Measurements from ENCODE around the gene PDE8A. TPM values are rescaled to one million over a fixed set of nuclear protein-coding genes. Genes with fewer than 3 reads are reported as not detected.

Gene PDE8A
- total and polyA plus RNA-seq, 2 experiments from 2014 or later, result 5.6 to 7.5 TPM

- no peak overlapping the region for H3K4me2 ChIP-seq
- H3K4me1 Mint-ChIP-seq, result peaks cover 13% of the 10 kb centered on the region
- 0 out of 2 replicates have a peak, but pooled peaks cover 10% of the 10 kb centered on the region for H3K4me1 ChIP-seq (ENCODE audit: insufficient read depth)
- no peaks in the 10 kb centered on the region for H3K27me3 ChIP-seq (ENCODE audit: insufficient read depth)
- DNase-seq (ENCODE audit: low spot score), result no peak
- H3K4me3 Mint-ChIP-seq, result no peak overlapping the region
- no peak overlapping the region for H3K27ac Mint-ChIP-seq
- no peaks in the 10 kb centered on the region for H3K36me3 Mint-ChIP-seq (ENCODE audit: low read depth)
- no peaks in the 10 kb centered on the region for H4K20me1 ChIP-seq (replicated peaks; ENCODE audit: insufficient read depth)
- ATAC-seq, result no peak
- no peak overlapping the region for H3K4me3 ChIP-seq
- H3K9me2 ChIP-seq (ENCODE audit: insufficient read depth), result no peaks in the 10 kb centered on the region
- peaks cover 2% of the 10 kb centered on the region for H3K27me3 Mint-ChIP-seq (ENCODE audit: insufficient read depth, low read depth, poor library complexity)
- H3K36me3 ChIP-seq (ENCODE audit: insufficient read depth), result no peaks in the 10 kb centered on the region
- TF ChIP-seq EZH2phosphoT487 (IDR thresholded peaks at IDR 0.05; ENCODE audit: unreplicated experiment) (no peak), ZNF114 (CRISPR knock-in tag; IDR thresholded peaks at IDR 0.05) (no peak), ZNF331 (CRISPR knock-in tag; IDR thresholded peaks at IDR 0.05; ENCODE audit: low read depth) (no peak), STAT1 (IDR thresholded peaks at IDR 0.05; ENCODE audit: unreplicated experiment) (no peak), CREB1 (CRISPR knock-in tag; IDR thresholded peaks at IDR 0.05; ENCODE audit: low read depth) (no peak), POLR2AphosphoS5 (IDR thresholded peaks at IDR 0.05; ENCODE audit: low read depth) (no peak), EZH2 (IDR thresholded peaks at IDR 0.05; ENCODE audit: low read depth, unreplicated experiment) (no peak), JUNB (IDR thresholded peaks at IDR 0.05; ENCODE audit: unreplicated experiment) (no peak)
- TF ChIP-seq, protein P1, sequence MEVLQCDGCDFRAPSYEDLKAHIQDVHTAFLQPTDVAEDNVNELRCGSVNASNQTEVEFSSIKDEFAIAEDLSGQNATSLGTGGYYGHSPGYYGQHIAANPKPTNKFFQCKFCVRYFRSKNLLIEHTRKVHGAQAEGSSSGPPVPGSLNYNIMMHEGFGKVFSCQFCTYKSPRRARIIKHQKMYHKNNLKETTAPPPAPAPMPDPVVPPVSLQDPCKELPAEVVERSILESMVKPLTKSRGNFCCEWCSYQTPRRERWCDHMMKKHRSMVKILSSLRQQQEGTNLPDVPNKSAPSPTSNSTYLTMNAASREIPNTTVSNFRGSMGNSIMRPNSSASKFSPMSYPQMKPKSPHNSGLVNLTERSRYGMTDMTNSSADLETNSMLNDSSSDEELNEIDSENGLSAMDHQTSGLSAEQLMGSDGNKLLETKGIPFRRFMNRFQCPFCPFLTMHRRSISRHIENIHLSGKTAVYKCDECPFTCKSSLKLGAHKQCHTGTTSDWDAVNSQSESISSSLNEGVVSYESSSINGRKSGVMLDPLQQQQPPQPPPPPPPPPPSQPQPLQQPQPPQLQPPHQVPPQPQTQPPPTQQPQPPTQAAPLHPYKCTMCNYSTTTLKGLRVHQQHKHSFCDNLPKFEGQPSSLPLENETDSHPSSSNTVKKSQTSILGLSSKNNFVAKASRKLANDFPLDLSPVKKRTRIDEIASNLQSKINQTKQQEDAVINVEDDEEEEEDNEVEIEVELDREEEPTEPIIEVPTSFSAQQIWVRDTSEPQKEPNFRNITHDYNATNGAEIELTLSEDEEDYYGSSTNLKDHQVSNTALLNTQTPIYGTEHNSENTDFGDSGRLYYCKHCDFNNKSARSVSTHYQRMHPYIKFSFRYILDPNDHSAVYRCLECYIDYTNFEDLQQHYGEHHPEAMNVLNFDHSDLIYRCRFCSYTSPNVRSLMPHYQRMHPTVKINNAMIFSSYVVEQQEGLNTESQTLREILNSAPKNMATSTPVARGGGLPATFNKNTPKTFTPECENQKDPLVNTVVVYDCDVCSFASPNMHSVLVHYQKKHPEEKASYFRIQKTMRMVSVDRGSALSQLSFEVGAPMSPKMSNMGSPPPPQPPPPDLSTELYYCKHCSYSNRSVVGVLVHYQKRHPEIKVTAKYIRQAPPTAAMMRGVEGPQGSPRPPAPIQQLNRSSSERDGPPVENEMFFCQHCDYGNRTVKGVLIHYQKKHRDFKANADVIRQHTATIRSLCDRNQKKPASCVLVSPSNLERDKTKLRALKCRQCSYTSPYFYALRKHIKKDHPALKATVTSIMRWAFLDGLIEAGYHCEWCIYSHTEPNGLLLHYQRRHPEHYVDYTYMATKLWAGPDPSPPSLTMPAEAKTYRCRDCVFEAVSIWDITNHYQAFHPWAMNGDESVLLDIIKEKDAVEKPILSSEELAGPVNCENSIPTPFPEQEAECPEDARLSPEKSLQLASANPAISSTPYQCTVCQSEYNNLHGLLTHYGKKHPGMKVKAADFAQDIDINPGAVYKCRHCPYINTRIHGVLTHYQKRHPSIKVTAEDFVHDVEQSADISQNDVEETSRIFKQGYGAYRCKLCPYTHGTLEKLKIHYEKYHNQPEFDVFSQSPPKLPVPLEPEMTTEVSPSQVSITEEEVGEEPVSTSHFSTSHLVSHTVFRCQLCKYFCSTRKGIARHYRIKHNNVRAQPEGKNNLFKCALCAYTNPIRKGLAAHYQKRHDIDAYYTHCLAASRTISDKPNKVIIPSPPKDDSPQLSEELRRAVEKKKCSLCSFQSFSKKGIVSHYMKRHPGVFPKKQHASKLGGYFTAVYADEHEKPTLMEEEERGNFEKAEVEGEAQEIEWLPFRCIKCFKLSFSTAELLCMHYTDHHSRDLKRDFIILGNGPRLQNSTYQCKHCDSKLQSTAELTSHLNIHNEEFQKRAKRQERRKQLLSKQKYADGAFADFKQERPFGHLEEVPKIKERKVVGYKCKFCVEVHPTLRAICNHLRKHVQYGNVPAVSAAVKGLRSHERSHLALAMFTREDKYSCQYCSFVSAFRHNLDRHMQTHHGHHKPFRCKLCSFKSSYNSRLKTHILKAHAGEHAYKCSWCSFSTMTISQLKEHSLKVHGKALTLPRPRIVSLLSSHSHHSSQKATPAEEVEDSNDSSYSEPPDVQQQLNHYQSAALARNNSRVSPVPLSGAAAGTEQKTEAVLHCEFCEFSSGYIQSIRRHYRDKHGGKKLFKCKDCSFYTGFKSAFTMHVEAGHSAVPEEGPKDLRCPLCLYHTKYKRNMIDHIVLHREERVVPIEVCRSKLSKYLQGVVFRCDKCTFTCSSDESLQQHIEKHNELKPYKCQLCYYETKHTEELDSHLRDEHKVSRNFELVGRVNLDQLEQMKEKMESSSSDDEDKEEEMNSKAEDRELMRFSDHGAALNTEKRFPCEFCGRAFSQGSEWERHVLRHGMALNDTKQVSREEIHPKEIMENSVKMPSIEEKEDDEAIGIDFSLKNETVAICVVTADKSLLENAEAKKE (CRISPR knock-in tag; IDR thresholded peaks at IDR 0.05), result no peak
- H3K27ac ChIP-seq (ENCODE audit: low read depth), result no peak overlapping the region
- H3K9me3 Mint-ChIP-seq, result no peaks in the 10 kb centered on the region
- H2AFZ ChIP-seq, result no peak overlapping the region
- H3K79me2 ChIP-seq (replicated peaks; ENCODE audit: insufficient read depth), result peaks cover 17% of the 10 kb centered on the region
- no peaks in the 10 kb centered on the region for H3F3A ChIP-seq (replicated peaks; ENCODE audit: low read depth)
These were observed 34.6 kb downstream of the PDE8A start for GRCh38 chr15:85016275-85016674.
